GM12873 (cell line): Measurements from ENCODE around the gene GOLGA1.

Experiments used
- CTCF ChIP-seq: IDR thresholded peaks from 2 replicates; pipeline ENCODE4 v1.5.1; 2012; ENCODE audit warnings: low read depth, mild to moderate bottlenecking, moderate library complexity, low read length, control low read depth; ENCODE audit not compliant: insufficient read depth; ENCODE audit errors: missing control alignments

Gene GOLGA1

GRCh38 chr9:124831642-124832364, 109.1 kb downstream of the GOLGA1 start:
- TF ChIP-seq CTCF: no peak

GRCh38 chr9:124830593-124830992, 110.3 kb downstream of the GOLGA1 start:
- TF ChIP-seq CTCF: no peak

GRCh38 chr9:124829334-124829669, 111.6 kb downstream of the GOLGA1 start:
- TF ChIP-seq CTCF: no peak

- TF ChIP-seq CTCF: no peak
These were observed 112.2 kb downstream of the GOLGA1 start for GRCh38 chr9:124828489-124829333.
